Stimulated activated naive CD8-positive, alpha-beta T cell treated with anti-CD3 and anti-CD28 coated beads, Interleukin-15, amount 100 ng/mL, for 72 hours (primary cell): ENCODE measurements around the gene WWC1.
"Not testable (repeated sequence)": the region's sequence is repeated elsewhere in the genome, so short reads cannot be mapped to it uniquely, and the experiment has no call there.

Experiments
- ATAC-seq: fragments of 150-1000 bp; cut with Tn5 transposase; 2 replicates; pipeline ENCODE4 v1.10.0; 2021; ENCODE audit warnings: mild to moderate bottlenecking, moderate library complexity
- DNase-seq, 2 donors: peaks; one replicate each; pipeline ENCODE4 v3.0.0; 2021 to 2022
- H3K27ac Mint-ChIP-seq, 2 donors: one replicate each; pipeline ENCODE4 v1.8.0; 2022; ENCODE audit warnings: mild to moderate bottlenecking in 2 of 2, mixed read lengths in 2 of 2, moderate library complexity in 2 of 2
- H3K27me3 Mint-ChIP-seq: one replicate; pipeline ENCODE4 v1.8.0; 2022; ENCODE audit warnings: mixed read lengths
- H3K4me1 Mint-ChIP-seq: one replicate; pipeline ENCODE4 v1.8.0; 2022; ENCODE audit warnings: mild to moderate bottlenecking, mixed read lengths
- H3K4me3 Mint-ChIP-seq, 2 donors: one replicate each; pipeline ENCODE4 v1.8.0; 2022; ENCODE audit warnings: mild to moderate bottlenecking in 2 of 2, mixed read lengths in 2 of 2, moderate library complexity in 1 of 2
- H3K9me3 Mint-ChIP-seq, 2 donors: one replicate each; pipeline ENCODE4 v1.8.0; 2022; ENCODE audit warnings: mixed read lengths in 2 of 2

WWC1 gene

DNA sequence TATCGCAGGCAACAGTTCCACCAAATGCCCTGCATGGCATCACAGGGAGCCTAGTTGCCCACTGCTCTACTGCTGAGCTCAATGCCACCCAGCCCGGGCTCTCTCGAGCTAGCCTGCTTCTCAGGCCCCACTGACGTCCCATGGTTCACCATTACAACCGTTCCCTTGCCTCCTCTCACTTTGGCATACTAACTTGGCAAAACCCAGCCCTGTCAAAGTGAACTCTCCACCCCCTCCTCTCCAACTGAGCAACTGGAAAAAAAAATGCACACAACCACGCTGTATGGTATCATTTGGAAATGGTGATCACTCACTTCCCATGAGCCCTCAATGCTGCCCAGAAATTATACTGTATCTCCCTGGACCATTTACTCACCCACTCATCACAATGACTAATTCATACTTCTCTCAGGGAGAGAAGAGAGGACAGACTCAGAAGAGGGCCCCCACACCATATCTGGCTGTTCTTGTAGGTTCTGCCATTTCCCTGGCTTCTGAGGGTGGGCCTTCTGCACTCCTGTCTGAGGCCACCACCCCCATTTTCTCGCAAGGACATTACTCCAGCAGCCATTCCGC, 143.4 kb downstream of the WWC1 start:
- H3K9me3 Mint-ChIP-seq: no peaks in the 10 kb centered on the region
- no peak overlapping the region for H3K4me3 Mint-ChIP-seq
- no peaks in the 10 kb centered on the region for H3K4me1 Mint-ChIP-seq
- H3K27ac Mint-ChIP-seq: no peak overlapping the region
- DNase-seq (no peak), ATAC-seq (no peak)
- H3K27me3 Mint-ChIP-seq: peaks cover 20% of the 10 kb centered on the region

DNA sequence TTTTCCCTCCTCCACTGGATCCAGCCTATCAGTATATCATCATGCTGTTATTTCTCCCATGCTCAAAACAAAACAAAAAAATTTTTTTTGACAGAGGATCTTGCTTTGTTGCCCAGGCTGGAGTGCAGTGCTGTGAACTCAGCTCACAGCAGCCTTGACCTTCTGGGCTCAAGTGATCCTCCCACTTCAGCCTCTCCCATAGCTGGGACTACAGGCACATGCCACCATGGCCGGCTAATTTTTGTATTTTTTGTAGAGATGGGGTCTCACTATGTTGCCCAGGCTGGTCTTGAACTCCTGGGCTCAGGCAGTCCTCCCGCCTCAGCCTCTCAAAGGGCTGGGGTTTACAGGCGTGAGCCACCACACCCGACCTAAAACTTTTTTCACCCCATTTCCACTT, 143.9 kb downstream of the WWC1 start:
- H3K4me1 Mint-ChIP-seq, H3K4me3 Mint-ChIP-seq, DNase-seq, ATAC-seq, H3K9me3 Mint-ChIP-seq, H3K27ac Mint-ChIP-seq: not testable (repeated sequence)
- peaks cover 20% of the 10 kb centered on the region for H3K27me3 Mint-ChIP-seq

DNA sequence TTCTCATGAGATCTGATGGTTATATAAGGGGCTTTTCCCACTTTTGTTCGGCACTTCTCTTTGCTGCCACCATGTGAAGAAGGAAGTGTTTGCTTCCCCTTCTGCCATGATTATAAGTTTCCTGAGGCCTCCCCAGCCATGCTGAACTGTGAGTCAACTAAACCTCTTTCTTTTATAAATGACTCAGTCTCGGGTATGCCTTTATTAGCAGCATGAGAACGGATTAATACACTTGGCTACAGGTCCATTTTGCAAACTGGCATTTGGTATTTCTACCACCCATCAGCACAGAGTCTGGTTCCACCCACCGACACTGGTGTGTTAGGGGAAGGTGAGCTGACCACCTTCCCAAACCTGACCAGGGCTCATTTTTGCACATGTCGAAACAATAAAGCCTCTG, 146.9 kb downstream of the WWC1 start:
- ATAC-seq: no peak
- H3K27me3 Mint-ChIP-seq: peaks cover 20% of the 10 kb centered on the region
- no peak overlapping the region for H3K4me3 Mint-ChIP-seq
- H3K27ac Mint-ChIP-seq: no peak overlapping the region
- H3K9me3 Mint-ChIP-seq: no peaks in the 10 kb centered on the region
- DNase-seq: no peak
- no peaks in the 10 kb centered on the region for H3K4me1 Mint-ChIP-seq

DNA sequence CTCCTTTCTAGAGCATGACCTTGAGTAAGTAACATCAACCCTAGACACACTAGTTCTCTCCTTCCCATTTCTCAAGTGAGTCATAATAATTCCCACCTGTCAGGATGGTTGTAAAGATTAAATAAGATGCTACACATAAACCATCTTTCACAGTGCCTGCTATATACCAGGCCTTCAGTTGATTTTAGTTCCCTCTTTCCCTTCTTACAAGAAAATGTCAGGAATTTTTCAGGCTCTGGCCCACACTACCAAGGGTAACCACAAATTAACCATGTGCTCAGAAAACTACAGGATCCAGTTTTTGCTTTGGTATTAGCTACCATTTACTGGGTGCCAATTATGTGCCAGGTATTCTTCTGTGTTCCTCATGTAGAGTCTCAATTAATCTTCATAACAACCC, 152.1 kb downstream of the WWC1 start:
- H3K27ac Mint-ChIP-seq: no peak overlapping the region

DNA sequence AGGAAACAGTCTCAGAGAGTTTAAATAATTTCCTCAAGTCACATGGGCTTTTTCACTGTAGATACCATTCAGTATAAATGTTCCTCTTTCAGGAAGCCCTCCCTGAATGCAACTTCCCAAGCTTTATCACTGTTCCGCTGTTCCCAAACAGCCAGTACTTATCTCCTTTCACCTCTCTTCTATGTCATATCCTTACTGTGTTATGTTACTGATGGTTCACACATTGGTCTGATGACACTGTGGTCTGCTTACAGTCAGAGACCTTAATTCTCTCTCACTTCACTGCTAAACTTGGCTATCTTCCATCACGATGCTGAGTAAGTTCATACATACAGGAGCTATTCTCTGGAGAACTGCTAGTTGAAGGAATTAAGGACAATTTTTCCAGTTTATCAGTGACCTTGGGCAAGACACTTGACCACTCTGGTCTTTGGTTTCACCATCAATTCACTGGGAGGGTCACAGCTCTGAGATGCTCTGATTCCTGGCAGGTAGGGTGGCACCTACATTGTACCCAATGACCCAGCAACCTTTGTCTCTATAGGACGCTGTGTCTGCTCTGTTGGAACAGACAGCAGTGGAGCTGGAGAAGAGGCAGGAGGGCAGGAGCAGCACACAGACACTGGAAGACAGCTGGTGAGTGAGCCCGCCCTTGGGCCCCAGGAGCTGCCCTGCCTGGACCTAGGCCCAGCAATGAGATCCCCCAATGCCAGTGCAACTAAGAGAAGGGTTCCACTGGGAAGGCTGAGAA, 152.7 kb downstream of the WWC1 start:
- DNase-seq (no peak), ATAC-seq (no peak)
- no peaks in the 10 kb centered on the region for H3K27me3 Mint-ChIP-seq
- no peak overlapping the region for H3K4me3 Mint-ChIP-seq
- H3K27ac Mint-ChIP-seq: no peak overlapping the region
- H3K4me1 Mint-ChIP-seq: no peaks in the 10 kb centered on the region
- H3K9me3 Mint-ChIP-seq: no peaks in the 10 kb centered on the region

More for the DNA sequence above, 152.1 kb downstream of the WWC1 start:
- Mint-ChIP-seq H3K9me3 (no peaks in the 10 kb centered on the region), H3K4me3 (no peak overlapping the region), H3K4me1 (no peaks in the 10 kb centered on the region), H3K27me3 (no peaks in the 10 kb centered on the region)
- DNase-seq (no peak), ATAC-seq (no peak)

DNA sequence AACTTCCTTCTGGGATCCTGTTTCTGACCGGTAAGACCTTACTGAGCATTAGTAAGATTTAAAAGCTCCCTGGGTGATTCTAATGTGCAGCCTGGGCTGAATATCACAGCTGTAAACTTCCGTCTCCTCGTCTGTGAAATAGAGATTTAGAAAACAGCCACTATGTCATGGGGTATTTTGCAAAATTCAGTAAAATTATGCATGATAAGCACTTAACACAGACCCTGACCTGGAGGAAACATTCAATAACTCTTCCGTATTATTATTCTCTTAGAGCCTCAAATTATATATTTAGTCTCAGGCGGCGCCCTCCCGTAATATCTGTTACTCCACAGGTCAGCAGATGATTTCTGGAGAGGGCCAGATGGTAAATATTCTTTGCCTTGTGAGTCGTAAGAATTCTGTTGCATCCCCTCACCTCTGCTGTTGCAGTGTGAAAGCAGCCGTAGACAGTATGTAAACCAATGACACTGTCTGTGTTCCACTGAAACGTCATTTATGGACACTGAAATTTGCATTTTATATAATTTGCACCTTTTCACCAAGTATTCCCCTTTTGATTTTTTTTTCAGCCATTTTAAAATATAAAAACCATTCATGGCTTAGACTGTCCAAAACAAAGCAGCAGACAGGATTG, 155.7 kb downstream of the WWC1 start:
- Mint-ChIP-seq H3K27me3 (no peaks in the 10 kb centered on the region), H3K9me3 (no peaks in the 10 kb centered on the region)

DNA sequence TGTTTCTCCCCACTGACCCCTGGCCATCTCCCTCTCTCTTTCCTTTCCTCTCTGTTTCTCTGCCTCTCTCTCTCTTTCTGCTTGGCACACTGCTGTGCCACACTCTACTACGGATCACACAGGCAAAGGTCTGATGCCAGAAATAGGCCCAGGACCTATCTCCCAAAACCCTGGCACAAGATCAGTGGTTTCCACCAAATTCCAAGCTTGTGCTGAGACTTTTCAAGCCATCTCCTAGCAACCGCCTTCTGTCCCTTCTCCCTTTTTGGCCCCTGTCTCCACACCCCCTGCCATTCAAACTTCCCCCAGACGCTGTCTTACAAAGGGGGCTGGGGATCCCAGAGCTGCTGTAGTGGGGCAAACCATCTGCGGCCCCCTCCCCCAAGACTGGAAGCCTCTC, 156.4 kb downstream of the WWC1 start:
- Mint-ChIP-seq H3K4me1 (no peaks in the 10 kb centered on the region), H3K9me3 (no peaks in the 10 kb centered on the region), H3K27ac (no peak overlapping the region), H3K27me3 (no peaks in the 10 kb centered on the region), H3K4me3 (no peak overlapping the region)
- ATAC-seq: no peak
- DNase-seq: no peak

More for the DNA sequence above, 155.7 kb downstream of the WWC1 start:
- H3K4me1 Mint-ChIP-seq: no peaks in the 10 kb centered on the region
- no peak overlapping the region for H3K4me3 Mint-ChIP-seq
- no peak for ATAC-seq
- H3K27ac Mint-ChIP-seq: no peak overlapping the region
- DNase-seq: no peak

DNA sequence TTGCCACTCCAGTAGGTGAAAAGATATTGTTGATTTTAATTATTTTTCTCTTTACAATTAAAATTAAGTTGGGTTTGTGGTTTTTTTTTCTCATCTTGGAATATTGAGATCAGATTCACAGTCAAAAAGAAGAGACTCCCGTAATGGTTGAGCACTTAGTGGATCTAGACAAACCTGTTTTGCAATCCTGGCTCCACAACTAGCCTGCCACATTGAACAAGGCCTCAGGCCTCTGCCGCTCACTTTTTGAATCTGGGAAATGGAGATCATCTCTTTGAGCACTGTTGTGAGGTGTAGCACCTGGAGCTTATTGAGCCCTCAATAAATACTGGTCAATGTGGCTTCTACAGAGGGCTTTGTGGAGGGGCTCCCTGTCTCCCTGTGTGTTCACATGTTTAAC, 157.7 kb downstream of the WWC1 start:
- Mint-ChIP-seq H3K4me3 (no peak overlapping the region), H3K27ac (no peak overlapping the region), H3K4me1 (no peaks in the 10 kb centered on the region), H3K27me3 (no peaks in the 10 kb centered on the region), H3K9me3 (no peaks in the 10 kb centered on the region)
- no peak for DNase-seq
- ATAC-seq: no peak

DNA sequence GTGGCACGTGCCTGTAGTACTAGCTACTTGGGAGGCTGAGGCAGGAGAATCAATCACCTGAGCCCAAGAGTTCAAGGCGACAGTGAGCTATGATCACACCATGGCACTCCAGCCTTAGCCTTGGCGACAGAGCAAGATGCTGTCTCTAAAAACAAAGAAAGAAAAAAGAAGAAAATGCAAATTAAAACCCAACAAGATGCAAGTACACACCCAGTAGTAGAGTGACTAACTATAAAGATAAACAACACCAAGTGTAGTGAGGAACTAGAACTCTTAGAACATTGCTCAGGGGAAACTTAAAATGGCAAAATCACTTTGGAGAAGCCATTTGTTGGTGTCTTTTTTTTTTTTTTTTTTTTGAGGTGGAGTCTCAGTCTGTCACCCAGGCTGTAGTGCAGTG, 160.1 kb downstream of the WWC1 start:
- Mint-ChIP-seq H3K9me3 (no peaks in the 10 kb centered on the region), H3K4me1 (no peaks in the 10 kb centered on the region), H3K4me3 (no peak overlapping the region), H3K27me3 (no peaks in the 10 kb centered on the region), H3K27ac (no peak overlapping the region)
- DNase-seq: no peak
- ATAC-seq: no peak

DNA sequence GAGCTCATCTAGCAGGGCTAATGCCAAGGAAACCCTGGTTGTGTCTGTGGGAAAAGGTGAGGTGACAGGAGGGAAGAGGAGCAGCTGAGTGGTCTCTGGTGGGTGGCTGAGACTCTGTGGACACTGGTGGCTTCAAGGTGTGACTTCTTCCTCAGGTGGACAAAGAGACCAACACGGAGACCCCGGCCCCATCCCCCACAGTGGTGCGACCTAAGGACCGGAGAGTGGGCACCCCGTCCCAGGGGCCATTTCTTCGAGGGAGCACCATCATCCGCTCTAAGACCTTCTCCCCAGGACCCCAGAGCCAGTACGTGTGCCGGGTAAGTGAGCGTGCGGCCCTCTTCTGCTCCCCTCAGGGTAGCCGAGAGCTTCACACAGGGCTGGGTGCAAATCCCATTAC, 163.8 kb downstream of the WWC1 start:
- Mint-ChIP-seq H3K4me3 (no peak overlapping the region), H3K27ac (no peak overlapping the region), H3K4me1 (no peaks in the 10 kb centered on the region), H3K9me3 (peaks cover 0 to 5% of the 10 kb centered on the region in 2 donors), H3K27me3 (peaks cover 8% of the 10 kb centered on the region)
- DNase-seq (no peak), ATAC-seq (no peak)

DNA sequence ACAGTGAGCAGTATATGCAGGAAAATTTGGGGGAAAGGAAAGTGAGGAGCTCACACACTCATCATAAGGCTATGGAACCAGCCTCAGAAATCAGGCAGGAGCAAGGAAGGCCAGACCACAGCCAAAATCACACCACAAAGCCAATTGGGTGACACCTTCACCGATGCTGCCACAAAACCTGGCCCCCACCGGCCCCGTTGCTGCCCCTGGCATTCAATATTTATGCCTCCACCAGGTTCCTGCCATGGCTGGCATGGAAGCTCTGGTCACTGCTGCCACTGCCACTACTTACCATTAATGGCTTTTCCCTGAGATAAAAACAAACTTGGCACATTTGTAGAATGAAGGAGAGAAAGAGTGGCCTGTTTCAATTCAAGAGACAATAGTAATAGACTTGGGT, 166.1 kb downstream of the WWC1 start:
- peaks cover 8% of the 10 kb centered on the region for H3K27me3 Mint-ChIP-seq

DNA sequence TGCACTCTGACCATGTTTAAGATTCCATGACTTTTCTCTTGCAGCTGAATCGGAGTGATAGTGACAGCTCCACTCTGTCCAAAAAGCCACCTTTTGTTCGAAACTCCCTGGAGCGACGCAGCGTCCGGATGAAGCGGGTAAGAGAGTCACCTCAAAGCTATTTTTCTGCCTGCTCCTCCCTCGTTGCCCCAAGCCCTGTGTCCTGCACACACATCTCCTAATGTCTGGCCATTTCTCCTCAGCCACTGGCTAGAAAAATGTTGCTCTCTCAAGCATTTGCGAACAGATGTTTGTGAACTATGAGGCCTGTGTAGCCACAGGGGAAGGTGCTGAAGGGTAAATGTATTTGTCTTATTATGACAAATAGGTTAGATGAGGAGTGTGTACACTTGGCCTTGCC, 169.2 kb downstream of the WWC1 start:
- Mint-ChIP-seq H3K4me3 (no peak overlapping the region), H3K27me3 (peaks cover 22% of the 10 kb centered on the region), H3K27ac (no peak overlapping the region), H3K4me1 (no peaks in the 10 kb centered on the region), H3K9me3 (peaks cover 0 to 5% of the 10 kb centered on the region in 2 donors)
- ATAC-seq (no peak), DNase-seq (no peak)

More for the DNA sequence above, 166.1 kb downstream of the WWC1 start:
- Mint-ChIP-seq H3K4me3 (no peak overlapping the region), H3K9me3 (peaks cover 0 to 5% of the 10 kb centered on the region in 2 donors), H3K4me1 (no peaks in the 10 kb centered on the region), H3K27ac (no peak overlapping the region)
- DNase-seq (no peak), ATAC-seq (no peak)

DNA sequence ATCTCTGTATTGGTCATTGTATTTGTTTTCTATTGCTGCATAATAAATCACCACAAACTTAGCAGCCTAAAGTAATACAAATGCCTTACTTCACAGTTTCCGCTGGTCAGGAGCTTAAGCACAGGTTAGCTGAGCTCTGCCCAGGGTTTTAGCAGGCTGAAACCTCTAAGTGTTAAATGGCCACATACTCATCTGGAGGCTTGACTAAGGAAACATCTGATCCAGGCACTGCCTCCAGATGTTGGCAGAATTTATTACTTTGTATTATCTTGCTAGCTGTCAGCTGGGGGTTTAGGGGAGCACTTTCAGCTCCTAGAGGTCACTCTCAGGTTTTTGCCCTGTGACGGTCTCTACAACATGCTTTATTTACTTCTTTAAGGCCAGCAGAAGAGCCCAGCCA, 171.6 kb downstream of the WWC1 start:
- no peak for ATAC-seq
- H3K9me3 Mint-ChIP-seq: peaks cover 0 to 5% of the 10 kb centered on the region in 2 donors
- H3K4me3 Mint-ChIP-seq: no peak overlapping the region
- H3K27me3 Mint-ChIP-seq: peaks cover 21% of the 10 kb centered on the region
- DNase-seq: no peak
- no peaks in the 10 kb centered on the region for H3K4me1 Mint-ChIP-seq
- H3K27ac Mint-ChIP-seq: peak overlapping the region in 1 of 2 donors; percentile 63

DNA sequence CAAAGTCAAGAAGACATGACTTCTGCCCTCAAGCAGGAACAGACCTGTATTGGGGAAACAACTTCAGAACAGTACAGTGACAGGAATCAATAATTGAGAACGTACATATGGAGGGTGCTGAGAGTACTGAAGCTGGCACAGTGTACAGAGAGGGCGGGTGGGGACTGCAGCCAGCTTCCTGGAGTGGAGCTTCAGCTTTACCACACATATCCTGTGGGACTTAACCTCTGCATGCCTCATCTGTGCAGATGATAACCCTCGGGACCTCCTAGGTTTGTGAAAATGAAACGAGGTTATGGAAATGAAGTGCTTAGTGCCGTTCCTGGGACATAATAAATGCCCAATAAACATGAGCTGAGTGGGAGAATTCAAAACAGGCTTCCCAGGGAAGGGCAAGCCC, 172.8 kb downstream of the WWC1 start:
- H3K27ac Mint-ChIP-seq: peak overlapping the region in 1 of 2 donors; percentile 17
- H3K9me3 Mint-ChIP-seq: no peaks in the 10 kb centered on the region
- no peak overlapping the region for H3K4me3 Mint-ChIP-seq
- no peak for ATAC-seq
- peaks cover 14% of the 10 kb centered on the region for H3K27me3 Mint-ChIP-seq
- H3K4me1 Mint-ChIP-seq: no peaks in the 10 kb centered on the region
- no peak for DNase-seq

DNA sequence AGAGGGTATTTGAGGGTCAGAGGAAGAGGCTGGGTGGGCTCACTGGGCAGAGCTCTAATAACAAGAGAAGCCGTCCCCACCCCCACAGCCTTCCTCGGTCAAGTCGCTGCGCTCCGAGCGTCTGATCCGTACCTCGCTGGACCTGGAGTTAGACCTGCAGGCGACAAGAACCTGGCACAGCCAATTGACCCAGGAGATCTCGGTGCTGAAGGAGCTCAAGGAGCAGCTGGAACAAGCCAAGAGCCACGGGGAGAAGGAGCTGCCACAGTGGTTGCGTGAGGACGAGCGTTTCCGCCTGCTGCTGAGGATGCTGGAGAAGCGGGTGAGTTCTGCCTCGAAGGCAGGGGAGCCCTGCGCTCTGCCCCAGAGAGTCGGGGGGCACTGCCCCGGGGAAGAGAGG, 173.2 kb downstream of the WWC1 start:
- H3K27me3 Mint-ChIP-seq: peaks cover 17% of the 10 kb centered on the region
- H3K9me3 Mint-ChIP-seq: no peaks in the 10 kb centered on the region
- DNase-seq (no peak), ATAC-seq (no peak)
- H3K27ac Mint-ChIP-seq: no peak overlapping the region
- H3K4me1 Mint-ChIP-seq: no peaks in the 10 kb centered on the region
- no peak overlapping the region for H3K4me3 Mint-ChIP-seq

DNA sequence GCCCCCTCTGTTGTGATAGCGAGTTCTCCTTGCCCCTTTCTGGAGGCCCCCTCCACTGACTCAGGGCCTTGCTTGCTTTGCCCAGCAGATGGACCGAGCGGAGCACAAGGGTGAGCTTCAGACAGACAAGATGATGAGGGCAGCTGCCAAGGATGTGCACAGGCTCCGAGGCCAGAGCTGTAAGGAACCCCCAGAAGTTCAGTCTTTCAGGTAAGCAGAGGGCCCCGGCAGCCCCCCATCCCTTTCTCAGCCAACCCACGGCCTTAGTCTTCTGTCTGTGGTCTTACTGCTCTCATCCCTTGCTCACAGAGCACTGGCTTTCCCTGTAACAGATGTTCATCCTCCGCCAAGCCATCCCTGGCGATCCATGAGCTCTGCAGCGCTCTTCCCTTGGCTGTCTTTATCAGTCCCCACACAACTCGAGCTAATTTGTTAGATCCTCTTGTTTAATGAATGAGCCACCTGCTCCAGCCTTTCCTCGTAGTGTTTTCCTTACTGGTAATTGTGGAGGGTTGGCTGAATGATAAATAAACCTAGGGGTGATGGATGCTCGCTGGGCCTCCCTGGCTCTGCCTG, 176.4 kb downstream of the WWC1 start:
- H3K27me3 Mint-ChIP-seq: peaks cover 28% of the 10 kb centered on the region
- H3K9me3 Mint-ChIP-seq: no peaks in the 10 kb centered on the region
- ATAC-seq (no peak), DNase-seq (no peak)
- H3K27ac Mint-ChIP-seq: no peak overlapping the region
- H3K4me3 Mint-ChIP-seq: no peak overlapping the region
- no peaks in the 10 kb centered on the region for H3K4me1 Mint-ChIP-seq
